Measurements from ENCODE around the gene ACSS1. TPM values are rescaled to one million over a fixed set of nuclear protein-coding genes. Genes with fewer than 3 reads are reported as not detected.

The ACSS1 gene
- total RNA-seq, 6 donors from 2014 or later, result 39.7 to 122 (median 58.1) TPM

DNA sequence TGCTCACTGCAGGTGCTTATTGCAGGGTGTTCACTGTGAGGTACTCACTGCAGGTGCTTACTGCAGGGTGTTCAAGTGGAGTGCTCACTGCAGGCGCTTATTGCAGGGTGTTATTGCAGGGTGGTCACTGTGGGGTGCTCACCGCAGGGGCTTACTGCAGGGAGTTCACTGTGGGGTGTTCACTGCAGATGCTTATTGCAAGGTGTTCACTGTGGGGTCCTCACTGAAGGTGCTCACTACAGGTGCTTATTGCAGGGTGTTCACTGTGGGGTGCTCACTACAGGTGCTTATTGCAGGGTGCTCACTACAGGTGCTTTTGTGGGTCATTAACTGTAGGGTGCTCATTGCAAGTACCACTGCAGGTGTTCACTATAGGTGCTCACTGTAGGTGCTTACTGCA is 85.6 kb downstream of the ACSS1 start:
- Histone ChIP-seq H3K27me3 (no peaks in the 10 kb centered on the region), H3K4me1 (no peaks in the 10 kb centered on the region), H3K4me3 (no peak overlapping the region), H3K27ac (no peak overlapping the region), H3K36me3 (peaks cover 6 to 75% (median 62%) of the 10 kb centered on the region in 4 donors), H3K9me3 (no peaks in the 10 kb centered on the region)
- ATAC-seq (ENCODE audit: low FRiP score in 2 of 2) (no peak), DNase-seq (peak in 1 of 2 donors; percentile 7)
- WGBS, 2 donors, result 82 to 100% methylated on average over 1 to 2 of the region's 2 CpGs
- TF ChIP-seq EP300 (IDR thresholded peaks at IDR 0.05), result no peak
- TF ChIP-seq POLR2A (IDR thresholded peaks at IDR 0.05), result no peak
- TF ChIP-seq POLR2AphosphoS5 (IDR thresholded peaks at IDR 0.05), result no peak
- TF ChIP-seq, protein P1, sequence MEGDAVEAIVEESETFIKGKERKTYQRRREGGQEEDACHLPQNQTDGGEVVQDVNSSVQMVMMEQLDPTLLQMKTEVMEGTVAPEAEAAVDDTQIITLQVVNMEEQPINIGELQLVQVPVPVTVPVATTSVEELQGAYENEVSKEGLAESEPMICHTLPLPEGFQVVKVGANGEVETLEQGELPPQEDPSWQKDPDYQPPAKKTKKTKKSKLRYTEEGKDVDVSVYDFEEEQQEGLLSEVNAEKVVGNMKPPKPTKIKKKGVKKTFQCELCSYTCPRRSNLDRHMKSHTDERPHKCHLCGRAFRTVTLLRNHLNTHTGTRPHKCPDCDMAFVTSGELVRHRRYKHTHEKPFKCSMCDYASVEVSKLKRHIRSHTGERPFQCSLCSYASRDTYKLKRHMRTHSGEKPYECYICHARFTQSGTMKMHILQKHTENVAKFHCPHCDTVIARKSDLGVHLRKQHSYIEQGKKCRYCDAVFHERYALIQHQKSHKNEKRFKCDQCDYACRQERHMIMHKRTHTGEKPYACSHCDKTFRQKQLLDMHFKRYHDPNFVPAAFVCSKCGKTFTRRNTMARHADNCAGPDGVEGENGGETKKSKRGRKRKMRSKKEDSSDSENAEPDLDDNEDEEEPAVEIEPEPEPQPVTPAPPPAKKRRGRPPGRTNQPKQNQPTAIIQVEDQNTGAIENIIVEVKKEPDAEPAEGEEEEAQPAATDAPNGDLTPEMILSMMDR (IDR thresholded peaks at IDR 0.05), result no peak

DNA sequence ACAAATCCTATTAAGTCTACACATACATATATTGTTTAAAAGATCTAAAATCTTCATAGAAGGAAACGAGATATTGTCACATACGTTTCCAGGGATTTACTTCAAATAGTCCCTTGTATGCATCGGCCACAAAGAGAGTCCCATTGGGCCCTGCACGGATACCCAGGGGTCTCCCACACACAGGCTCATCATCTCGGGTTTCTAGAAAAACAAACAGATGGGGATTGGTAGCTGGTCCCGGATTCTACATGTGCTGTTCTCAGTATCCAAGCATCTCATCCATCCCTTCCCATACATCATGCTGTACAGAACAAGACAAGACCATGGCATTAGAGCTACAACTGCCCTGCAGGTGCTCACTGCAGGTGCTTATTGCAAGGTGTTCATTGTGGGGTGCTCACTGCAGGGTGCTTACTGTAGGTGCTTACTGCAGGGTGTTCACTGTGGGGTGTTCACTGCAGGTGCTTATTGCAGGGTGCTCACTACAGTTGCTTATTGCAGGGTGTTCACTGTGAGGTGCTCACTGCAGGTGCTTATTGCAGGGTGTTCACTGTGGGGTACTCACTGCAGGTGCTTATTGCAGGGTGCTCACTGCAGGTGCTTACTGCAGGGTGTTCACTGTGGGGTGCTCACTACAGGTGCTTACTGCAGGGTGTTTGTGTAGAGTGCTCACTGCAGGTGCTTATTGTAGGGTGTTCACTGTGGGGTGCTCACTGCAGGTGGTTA is 86.4 kb downstream of the ACSS1 start:
- Histone ChIP-seq H3K9me3 (no peaks in the 10 kb centered on the region), H3K36me3 (peaks cover 6 to 75% (median 63%) of the 10 kb centered on the region in 4 donors), H3K4me3 (no peak overlapping the region), H3K4me1 (no peaks in the 10 kb centered on the region), H3K27ac (no peak overlapping the region), H3K27me3 (no peaks in the 10 kb centered on the region)
- DNase-seq (peak in 1 of 2 donors; percentile 3), ATAC-seq (ENCODE audit: low FRiP score in 2 of 2) (no peak)
- 81 to 89% methylated on average over 6 of the region's 6 CpGs for WGBS, 2 donors
- no peak for TF ChIP-seq EP300 (IDR thresholded peaks at IDR 0.05)

DNA sequence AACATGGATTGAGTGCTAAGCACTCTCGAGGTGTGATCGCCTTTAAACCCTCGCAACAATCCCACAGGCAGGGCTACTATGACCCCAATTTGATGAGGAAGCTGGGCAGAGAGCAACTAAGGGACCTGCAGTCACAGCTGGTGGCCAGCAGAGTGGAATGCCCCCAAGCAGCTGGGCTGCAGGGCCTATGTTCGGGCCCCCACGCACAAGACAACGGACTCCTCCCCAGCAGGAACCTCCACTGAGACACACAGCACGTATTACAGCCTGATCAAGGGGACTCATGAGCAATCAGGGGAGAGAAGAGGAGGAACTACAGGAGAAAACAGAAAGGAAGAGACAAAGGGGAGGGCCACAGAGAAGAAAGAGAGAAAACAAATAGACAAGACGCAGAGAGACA is 87.2 kb downstream of the ACSS1 start:
- DNase-seq (peak in 1 of 2 donors; percentile 21), ATAC-seq (ENCODE audit: low FRiP score in 2 of 2) (peak in 1 of 2 donors; percentile 50)
- H3K9me3 ChIP-seq, result no peaks in the 10 kb centered on the region
- TF ChIP-seq, protein P1 (IDR thresholded peaks at IDR 0.05), result no peak
- no peak overlapping the region for H3K4me3 ChIP-seq
- H3K27ac ChIP-seq, result no peak overlapping the region
- 87 to 89% methylated on average over 8 of the region's 8 CpGs for WGBS, 2 donors
- H3K36me3 ChIP-seq, result peaks cover 6 to 80% (median 64%) of the 10 kb centered on the region in 4 donors
- no peaks in the 10 kb centered on the region for H3K27me3 ChIP-seq
- no peaks in the 10 kb centered on the region for H3K4me1 ChIP-seq

DNA sequence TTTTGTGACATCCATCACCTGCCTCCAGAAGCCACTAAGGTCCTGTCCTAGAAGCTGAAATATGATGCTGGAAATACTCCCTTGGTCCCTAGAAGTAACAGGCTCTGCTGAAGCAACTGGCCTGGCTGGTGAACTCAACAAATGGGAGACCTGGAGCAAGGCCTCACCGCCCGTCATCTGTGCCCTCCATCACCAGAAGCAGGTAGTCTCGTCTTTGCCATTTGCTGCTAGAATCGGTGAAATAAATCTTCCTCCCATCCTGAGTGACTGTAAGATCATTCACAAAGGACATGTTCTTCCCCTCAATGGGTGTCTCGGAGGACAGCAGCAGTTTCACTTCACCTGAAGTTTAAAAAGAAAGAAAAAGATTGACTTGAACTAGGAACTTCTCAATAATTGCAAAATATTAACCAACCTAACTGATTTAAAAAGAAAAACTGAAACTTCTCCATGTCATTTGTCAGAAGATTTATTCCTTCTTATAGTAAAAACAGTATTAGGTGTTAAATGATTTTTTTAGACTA is 87.8 kb downstream of the ACSS1 start:
- Histone ChIP-seq H3K4me3 (no peak overlapping the region), H3K27ac (no peak overlapping the region), H3K9me3 (no peaks in the 10 kb centered on the region), H3K36me3 (peaks cover 9 to 87% (median 70%) of the 10 kb centered on the region in 4 donors), H3K27me3 (no peaks in the 10 kb centered on the region), H3K4me1 (no peaks in the 10 kb centered on the region)
- TF ChIP-seq POLR2A (IDR thresholded peaks at IDR 0.05), result no peak
- TF ChIP-seq, protein P1 (IDR thresholded peaks at IDR 0.05), result no peak
- no peak for TF ChIP-seq POLR2AphosphoS5 (IDR thresholded peaks at IDR 0.05)
- no peak for TF ChIP-seq EP300 (IDR thresholded peaks at IDR 0.05)
- WGBS, 2 donors, result 87 to 93% methylated on average over 5 of the region's 5 CpGs
- DNase-seq (no peak), ATAC-seq (ENCODE audit: low FRiP score in 2 of 2) (no peak)

DNA sequence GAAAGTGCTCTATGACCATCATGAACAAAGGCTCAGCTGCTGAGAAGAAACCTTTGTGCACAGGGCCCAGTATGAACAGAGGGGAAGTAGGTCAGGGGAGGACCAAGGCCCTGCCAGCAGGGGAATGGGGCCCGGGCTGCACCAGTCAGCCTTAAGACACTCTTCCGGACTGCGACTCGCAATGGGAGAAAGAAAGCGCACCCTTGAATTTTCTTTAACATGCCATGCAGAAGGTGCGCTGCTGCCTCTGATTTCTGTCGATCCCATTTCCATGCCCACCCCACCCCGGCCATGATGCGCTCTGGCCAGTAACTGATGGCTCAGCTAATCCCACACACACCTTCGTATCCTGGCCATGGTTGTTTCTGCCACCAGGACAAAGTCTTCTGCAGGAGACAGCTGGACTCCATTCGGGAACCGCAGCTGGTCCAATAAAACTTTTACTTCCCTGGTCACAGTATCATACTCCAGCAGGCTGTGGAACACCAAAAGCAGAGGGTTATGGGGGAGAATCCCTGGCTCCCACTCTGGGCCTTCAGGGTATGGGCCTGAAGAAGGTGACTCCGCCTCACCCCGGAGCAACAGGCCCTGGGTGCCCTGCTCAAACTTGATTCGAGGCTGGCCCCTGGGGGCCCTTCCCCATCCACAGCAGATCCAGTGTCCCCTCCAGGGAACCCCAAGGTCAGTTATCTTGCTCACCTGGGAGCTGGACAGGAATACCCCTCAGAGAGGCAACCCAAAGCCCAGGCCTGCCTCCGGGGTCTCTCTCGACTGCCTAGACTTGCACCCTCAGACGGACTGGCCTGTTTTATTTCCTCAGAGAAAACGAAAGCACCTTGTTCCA is 88.5 kb downstream of the ACSS1 start:
- ATAC-seq (ENCODE audit: low FRiP score in 2 of 2) (no peak), DNase-seq (no peak)
- Histone ChIP-seq H3K4me1 (no peaks in the 10 kb centered on the region), H3K27ac (no peak overlapping the region), H3K27me3 (no peaks in the 10 kb centered on the region), H3K4me3 (no peak overlapping the region), H3K36me3 (peaks cover 10 to 93% (median 73%) of the 10 kb centered on the region in 4 donors), H3K9me3 (no peaks in the 10 kb centered on the region)
- 93 to 95% methylated on average over 14 to 18 of the region's 19 CpGs for WGBS, 2 donors
- TF ChIP-seq, protein P1 (IDR thresholded peaks at IDR 0.05), result no peak
- TF ChIP-seq EP300 (IDR thresholded peaks at IDR 0.05) (no peak), POLR2AphosphoS5 (IDR thresholded peaks at IDR 0.05) (no peak), POLR2A (IDR thresholded peaks at IDR 0.05) (no peak)

Data from upper lobe of left lung (tissue), 6 donors.